Cardiac muscle cell (in vitro differentiated cells and primary cell): ENCODE data around the gene TMEM145. TPM values are rescaled to one million over a fixed set of nuclear protein-coding genes. Genes with fewer than 3 reads are reported as not detected.
"Not testable (repeated sequence)": the region's sequence is repeated elsewhere in the genome, so short reads cannot be mapped to it uniquely, and the experiment has no call there.

Experiments used
- DNase-seq, 2 donors: peaks; one replicate each; pipeline versions ENCODE4 v3.0.0 to v3.0.0-alpha.2; 2010 to 2017; ENCODE audit warnings: low read depth in 1 of 2, low spot score in 1 of 2
- H3K27ac ChIP-seq: fragments of 200-600 bp; sonication (generic); 2 replicates; pipeline ENCODE4 v1.5.1; 2016
- H3K27me3 ChIP-seq: fragments of 200-600 bp; sonication (generic); 2 replicates; pipeline ENCODE4 v1.6.0; 2016; ENCODE audit warnings: control low read depth
- H3K36me3 ChIP-seq: fragments of 200-600 bp; sonication (generic); 2 replicates; pipeline ENCODE4 v1.5.1; 2016; ENCODE audit warnings: control low read depth
- H3K4me1 ChIP-seq: fragments of 200-600 bp; sonication (generic); 2 replicates; pipeline ENCODE4 v1.8.1; 2017; ENCODE audit warnings: low read depth, mild to moderate bottlenecking, mixed run types
- H3K4me3 ChIP-seq: fragments of 200-600 bp; sonication (generic); 2 replicates; pipeline ENCODE4 v1.5.1; 2016; ENCODE audit warnings: mild to moderate bottlenecking
- H3K9me3 ChIP-seq: fragments of 200-600 bp; sonication (generic); 2 replicates; pipeline ENCODE4 v1.5.1; 2017; ENCODE audit warnings: low read depth, mild to moderate bottlenecking, control low read depth
- CTCF ChIP-seq: IDR thresholded peaks from 2 replicates; pipeline ENCODE4 v1.5.1; 2012; ENCODE audit warnings: low read depth, mild to moderate bottlenecking, low read length
- polyA plus RNA-seq: library from polyadenylated mRNA; unstranded; fragments of >200 nt; fragmentation: Nextera tagmentation; extraction: Ambion mirVana; gene quantifications from 2 replicates; pipeline ENCODE4 v1.2.1, GENCODE V29; 2016
- total RNA-seq: library from RNA; depleted of rRNA; stranded (reverse); fragments of >200 nt; gene quantifications from 2 replicates; pipeline ENCODE4 v1.2.3, GENCODE V29; 2016

Gene TMEM145
- total and polyA plus RNA-seq, 2 experiments from 2014 or later = 3.7 to 3.8 TPM

DNA sequence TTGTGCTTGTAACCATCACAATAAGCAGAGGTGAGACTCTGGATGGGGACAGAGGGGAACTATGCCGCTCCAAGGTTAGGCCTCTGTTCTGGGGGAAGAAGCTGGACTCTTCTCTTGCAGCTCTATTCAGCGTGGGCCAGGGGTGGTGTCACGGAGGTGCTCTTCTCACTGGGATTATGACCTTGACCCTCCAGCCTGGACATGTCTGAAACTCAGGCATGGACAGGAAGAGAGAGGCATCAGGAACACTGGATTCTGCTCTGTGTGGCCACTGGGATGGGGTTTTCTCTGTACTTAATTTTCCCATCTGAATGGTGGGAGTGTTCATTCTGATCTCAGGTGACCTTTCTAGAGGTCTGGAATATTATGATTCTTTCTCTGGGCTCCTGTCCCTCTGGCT, 19.9 kb downstream of the TMEM145 start:
- H3K9me3 ChIP-seq = no peaks in the 10 kb centered on the region
- no peak overlapping the region for H3K4me3 ChIP-seq
- no peak for DNase-seq
- H3K36me3 ChIP-seq = peaks cover 13% of the 10 kb centered on the region
- no peak overlapping the region for H3K27ac ChIP-seq
- H3K27me3 ChIP-seq = no peaks in the 10 kb centered on the region
- no peak for TF ChIP-seq CTCF
- no peaks in the 10 kb centered on the region for H3K4me1 ChIP-seq

GRCh38 chr19:42333975-42334696, 21.0 kb downstream of the TMEM145 start:
- H3K4me1 ChIP-seq = no peaks in the 10 kb centered on the region
- peaks cover 13% of the 10 kb centered on the region for H3K36me3 ChIP-seq
- DNase-seq = no peak
- H3K27ac ChIP-seq = no peak overlapping the region
- no peak overlapping the region for H3K4me3 ChIP-seq
- TF ChIP-seq CTCF = no peak
- no peaks in the 10 kb centered on the region for H3K9me3 ChIP-seq
- H3K27me3 ChIP-seq = no peaks in the 10 kb centered on the region

GRCh38 chr19:42334697-42335373, 21.7 kb downstream of the TMEM145 start:
- Histone ChIP-seq H3K4me3 (no peak overlapping the region), H3K27ac (no peak overlapping the region), H3K36me3 (peaks cover 13% of the 10 kb centered on the region), H3K4me1 (no peaks in the 10 kb centered on the region), H3K27me3 (no peaks in the 10 kb centered on the region), H3K9me3 (no peaks in the 10 kb centered on the region)
- DNase-seq = no peak
- no peak for TF ChIP-seq CTCF

DNA sequence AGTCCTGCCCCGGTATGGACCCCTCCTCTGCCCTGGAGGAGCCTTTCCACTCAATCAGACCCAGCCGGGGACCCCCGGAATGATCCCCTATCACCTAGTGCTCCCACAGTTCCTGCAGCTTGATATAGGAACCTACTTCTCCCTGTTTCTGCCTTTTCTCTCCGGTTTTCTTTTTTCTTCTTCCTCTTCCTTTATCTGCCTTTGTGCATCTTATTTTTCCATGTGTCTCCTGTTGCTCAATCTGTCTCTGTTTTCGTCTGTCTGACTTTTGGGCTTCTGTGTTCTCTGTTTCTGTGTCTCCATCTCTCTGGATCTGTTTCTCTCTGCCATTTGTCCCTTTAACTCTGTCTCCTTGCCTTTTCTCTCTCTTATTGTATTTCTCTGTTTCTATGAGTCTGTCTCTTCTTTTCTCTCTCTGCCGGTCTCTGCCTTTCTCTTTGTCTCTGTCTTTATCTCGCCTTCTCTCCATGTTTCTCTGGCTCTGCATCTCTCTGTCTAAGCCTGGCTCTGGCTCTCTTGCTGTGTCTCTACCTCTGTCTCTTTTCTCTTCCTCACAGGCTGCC, 22.3 kb downstream of the TMEM145 start:
- H3K9me3 ChIP-seq = no peaks in the 10 kb centered on the region
- H3K4me1 ChIP-seq = no peaks in the 10 kb centered on the region
- H3K4me3 ChIP-seq = no peak overlapping the region
- H3K27me3 ChIP-seq = no peaks in the 10 kb centered on the region
- no peak overlapping the region for H3K27ac ChIP-seq
- peaks cover 13% of the 10 kb centered on the region for H3K36me3 ChIP-seq
- TF ChIP-seq CTCF = no peak
- DNase-seq = no peak

GRCh38 chr19:42335971-42336370, 22.9 kb downstream of the TMEM145 start:
- H3K27me3 ChIP-seq = no peaks in the 10 kb centered on the region
- H3K9me3 ChIP-seq = no peaks in the 10 kb centered on the region
- H3K4me3 ChIP-seq = no peak overlapping the region
- TF ChIP-seq CTCF = no peak
- no peak for DNase-seq
- peaks cover 13% of the 10 kb centered on the region for H3K36me3 ChIP-seq
- no peaks in the 10 kb centered on the region for H3K4me1 ChIP-seq
- no peak overlapping the region for H3K27ac ChIP-seq

DNA sequence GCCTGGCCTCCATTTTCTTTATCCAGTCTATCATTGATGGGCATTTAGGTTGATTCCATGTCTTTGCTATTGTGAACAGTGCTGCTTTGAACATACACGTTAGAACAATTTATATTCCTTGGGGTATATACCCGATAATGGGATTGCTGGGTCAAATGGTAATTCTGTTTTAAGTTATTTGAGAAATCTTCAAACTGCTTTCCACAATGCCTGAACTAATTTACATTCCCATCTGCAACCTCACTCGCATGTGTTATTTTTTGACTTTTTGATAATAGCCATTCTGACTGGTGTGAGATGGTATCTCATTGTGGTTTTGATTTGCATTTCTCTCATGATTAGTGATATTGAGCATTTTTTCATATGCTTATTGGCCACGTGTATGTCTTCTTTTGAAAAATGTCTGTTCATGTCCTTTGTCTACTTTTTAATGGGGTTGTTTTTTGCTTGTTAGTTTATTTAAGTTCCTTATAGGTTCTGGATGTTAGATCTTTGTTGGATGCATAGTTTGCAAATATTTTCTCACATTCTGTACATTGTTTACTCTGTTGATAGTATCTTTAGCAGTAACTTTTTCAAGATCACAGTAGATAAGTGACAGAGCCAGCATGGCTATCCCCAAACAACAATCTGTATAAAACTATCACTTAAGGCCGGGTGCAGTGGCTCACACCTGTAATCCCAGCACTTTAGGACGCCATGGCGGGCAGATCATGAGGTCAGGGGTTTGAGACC, 26.2 kb downstream of the TMEM145 start:
- H3K27ac ChIP-seq, H3K4me1 ChIP-seq, H3K4me3 ChIP-seq, H3K9me3 ChIP-seq, DNase-seq, H3K27me3 ChIP-seq: not testable (repeated sequence)
- peaks cover 19% of the 10 kb centered on the region for H3K36me3 ChIP-seq

GRCh38 chr19:42339922-42340321, 26.8 kb downstream of the TMEM145 start:
- H3K9me3 ChIP-seq, H3K4me1 ChIP-seq, DNase-seq, H3K27ac ChIP-seq, H3K4me3 ChIP-seq, H3K27me3 ChIP-seq: not testable (repeated sequence)
- peaks cover 19% of the 10 kb centered on the region for H3K36me3 ChIP-seq
